HG02870 (cell line): ENCODE measurements around the gene GALNT18.

Source experiments
- ATAC-seq: cut with Tn5 transposase; IDR thresholded peaks from one replicate; pipeline ENCODE4 v1.9.1; 2021; ENCODE audit warnings: mild to moderate bottlenecking, moderate library complexity; ENCODE audit not compliant: unreplicated experiment

Gene GALNT18

GRCh38 chr11:11588891-11589290 is 32.9 kb downstream of the GALNT18 start:
- ATAC-seq: no peak

- ATAC-seq: no peak
These were observed 33.6 kb downstream of the GALNT18 start for GRCh38 chr11:11588243-11588642.

GRCh38 chr11:11587122-11587521 is 34.7 kb downstream of the GALNT18 start:
- ATAC-seq: no peak

DNA sequence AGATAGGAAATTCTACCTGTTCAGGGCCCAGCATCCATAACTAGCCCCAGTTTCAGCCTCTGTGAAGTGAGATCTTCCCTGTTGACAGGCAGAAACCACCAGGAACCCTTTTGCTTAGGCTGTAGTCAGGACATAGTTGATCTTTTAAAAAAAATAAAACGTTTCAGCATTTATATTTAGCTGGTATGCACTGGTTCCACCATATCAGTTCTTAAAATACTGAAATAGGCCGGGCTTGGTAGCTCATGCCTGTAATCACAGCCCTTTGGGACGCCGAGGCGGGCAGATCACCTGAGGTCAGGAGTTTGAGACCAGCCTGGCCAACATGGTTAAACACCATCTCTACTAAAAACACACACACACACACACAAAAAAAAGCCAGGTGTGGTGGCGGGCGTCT is 35.3 kb downstream of the GALNT18 start:
- ATAC-seq: no peak

DNA sequence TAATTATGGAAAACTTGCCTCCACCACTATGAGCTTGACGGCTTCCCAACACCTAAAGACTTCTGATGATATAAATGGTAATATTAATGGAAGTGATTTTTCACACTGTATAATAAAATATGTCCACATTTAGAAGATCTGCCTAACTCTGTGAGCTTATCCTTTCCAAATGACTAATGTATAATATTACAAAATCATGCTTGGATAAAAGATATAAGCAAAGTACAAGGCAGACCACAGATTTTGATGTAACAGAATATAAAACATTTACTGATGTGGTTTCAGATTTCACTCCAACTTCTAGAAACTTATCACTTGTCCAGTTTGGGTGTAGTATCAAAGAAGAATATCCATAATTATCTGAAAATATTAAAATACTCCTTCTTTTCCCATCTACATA is 36.9 kb downstream of the GALNT18 start:
- ATAC-seq: no peak

GRCh38 chr11:11584530-11584810 is 37.3 kb downstream of the GALNT18 start:
- no peak for ATAC-seq

- no peak for ATAC-seq
These were observed 37.8 kb downstream of the GALNT18 start for GRCh38 chr11:11583801-11584529.

DNA sequence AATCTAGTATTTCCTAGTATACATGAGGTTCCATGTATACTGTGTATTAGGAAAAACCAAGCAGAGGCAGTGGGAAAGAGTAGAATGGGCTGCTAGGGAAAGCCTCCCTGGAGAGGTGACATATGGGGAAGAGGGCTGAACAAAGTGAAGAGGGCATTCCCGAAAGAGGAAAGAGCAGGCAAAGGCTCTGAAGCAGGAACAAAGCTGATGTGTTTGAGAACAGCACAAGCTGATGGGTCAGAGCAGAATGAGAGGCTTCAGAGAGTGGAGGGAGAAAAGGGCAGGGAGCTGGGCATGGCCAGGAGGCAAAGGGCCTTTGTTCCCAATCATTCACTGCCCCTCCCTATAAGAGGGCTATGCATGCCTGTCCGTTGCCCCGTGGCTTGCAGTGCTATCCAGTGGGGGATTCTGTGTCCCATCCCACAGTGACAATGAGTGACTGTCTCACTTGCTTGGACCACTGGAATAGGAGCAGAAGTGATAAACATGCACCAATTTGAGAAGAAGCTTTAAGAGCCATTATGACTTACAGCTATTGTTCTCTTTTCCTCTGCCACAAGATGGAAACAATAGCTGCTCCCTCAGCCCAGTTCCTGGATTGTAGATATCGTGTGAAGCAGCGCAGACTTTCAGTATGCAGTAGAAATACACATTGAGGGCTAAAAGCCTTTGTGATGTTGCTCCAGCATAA is 39.6 kb downstream of the GALNT18 start:
- no peak for ATAC-seq

- no peak for ATAC-seq
These were observed 40.3 kb downstream of the GALNT18 start for GRCh38 chr11:11581481-11581880.

- no peak for ATAC-seq
These were observed 40.9 kb downstream of the GALNT18 start for GRCh38 chr11:11580841-11581411.

- no peak for ATAC-seq
These were observed 41.8 kb downstream of the GALNT18 start for GRCh38 chr11:11580012-11580411.

- ATAC-seq: no peak
These were observed 42.5 kb downstream of the GALNT18 start for GRCh38 chr11:11579012-11579988.

DNA sequence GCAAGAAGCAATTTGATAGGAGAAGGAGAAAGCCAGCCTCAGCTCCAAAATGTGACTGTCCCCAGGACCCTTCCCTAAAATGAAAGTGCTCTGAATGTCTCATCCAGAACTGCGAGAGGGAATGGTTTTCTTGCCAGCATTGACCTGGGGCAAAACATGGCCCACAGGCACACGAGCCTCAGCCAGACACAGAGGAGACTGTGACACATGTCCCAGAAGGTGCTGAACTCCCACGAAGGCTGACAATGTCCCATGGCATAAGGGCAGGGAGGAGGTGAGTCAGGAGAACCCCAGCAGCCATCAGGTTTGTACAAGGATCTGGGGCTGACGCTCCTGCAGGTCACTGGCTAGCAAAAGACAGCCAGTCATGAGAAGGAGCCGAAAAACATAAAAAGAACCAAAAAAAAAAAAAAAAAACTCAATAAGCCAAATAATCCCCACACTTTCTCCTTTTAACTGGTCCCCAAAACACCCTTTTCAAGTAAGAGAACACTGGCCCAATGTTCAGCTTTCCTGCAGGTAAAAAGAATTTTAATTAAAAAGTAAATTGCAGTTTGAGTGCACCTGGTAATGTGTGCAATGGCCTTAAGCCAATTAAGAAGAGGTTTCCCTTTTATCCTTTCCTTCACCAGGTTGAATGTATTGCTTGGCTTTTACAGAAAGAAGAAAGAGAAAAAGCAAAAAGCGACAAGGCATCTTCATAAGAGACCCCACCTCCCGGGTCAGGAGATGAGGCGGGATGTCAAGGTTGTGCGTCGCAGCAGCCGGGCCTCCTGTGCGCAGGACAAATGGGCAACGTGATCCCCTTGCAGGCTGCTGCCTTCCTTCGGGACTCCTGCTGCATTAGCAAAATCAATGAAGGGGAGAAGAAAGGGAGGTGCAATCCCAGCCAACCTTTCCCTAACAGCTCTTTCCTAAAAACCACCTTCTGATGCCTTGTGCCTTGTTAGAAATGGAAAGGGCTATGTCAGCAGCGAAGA is 43.6 kb downstream of the GALNT18 start:
- no peak for ATAC-seq

- no peak for ATAC-seq
These were observed 44.5 kb downstream of the GALNT18 start for GRCh38 chr11:11577251-11577855.

GRCh38 chr11:11574373-11575287 is 47.2 kb downstream of the GALNT18 start:
- ATAC-seq: no peak

- ATAC-seq: no peak
These were observed 49.4 kb downstream of the GALNT18 start for GRCh38 chr11:11572386-11572785.

GRCh38 chr11:11571893-11572292 is 49.9 kb downstream of the GALNT18 start:
- no peak for ATAC-seq

- ATAC-seq: no peak
These were observed 51.0 kb downstream of the GALNT18 start for GRCh38 chr11:11570823-11571222.
